Measurements from ENCODE around the gene CKS1B. TPM values are rescaled to one million over a fixed set of nuclear protein-coding genes. Genes with fewer than 3 reads are reported as not detected.

The CKS1B gene
- total and polyA plus RNA-seq, 9 of the 15 experiments (the other 6 are each of a cell fraction or from before 2014, with no cell fraction given), result 215 to 1,103 (median 460) TPM

DNA sequence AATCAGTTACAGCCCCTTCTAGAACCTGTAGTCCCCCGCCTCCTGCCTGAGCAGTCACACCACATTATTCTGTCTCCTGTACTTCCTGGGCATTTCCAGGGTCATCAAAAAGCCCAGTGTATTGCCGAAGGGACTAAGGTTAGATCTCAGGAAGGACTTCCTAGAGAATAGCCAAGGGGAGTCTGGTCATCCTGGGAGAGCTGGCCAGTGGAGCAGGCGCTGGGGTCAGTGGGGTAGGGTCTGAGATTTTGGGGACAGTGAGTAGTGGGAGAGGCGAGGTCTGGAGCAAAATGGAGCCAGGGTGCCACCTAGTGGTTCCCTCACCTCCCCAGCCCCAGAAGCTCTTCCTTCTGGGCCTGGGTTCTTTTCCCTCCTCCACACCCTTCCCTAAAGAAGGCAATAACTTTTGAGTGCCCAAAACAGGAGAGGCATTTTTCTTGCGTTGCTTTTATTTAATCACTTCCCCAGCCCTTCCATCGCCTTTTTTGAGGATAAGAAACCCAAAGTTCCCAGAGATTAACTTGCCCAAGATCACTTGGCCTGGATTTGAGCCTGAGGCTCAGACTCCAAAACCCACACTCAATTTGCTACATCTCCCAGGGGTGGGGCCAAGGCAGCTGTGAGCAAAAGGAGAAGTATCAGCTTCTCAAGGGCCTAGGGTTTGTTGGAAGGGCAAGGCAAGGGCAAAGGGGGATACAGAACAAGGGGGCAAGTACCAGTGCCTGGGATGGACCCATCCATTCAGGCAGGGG, 30.7 kb upstream of the CKS1B start (continued):
- TF ChIP-seq, protein P1, sequence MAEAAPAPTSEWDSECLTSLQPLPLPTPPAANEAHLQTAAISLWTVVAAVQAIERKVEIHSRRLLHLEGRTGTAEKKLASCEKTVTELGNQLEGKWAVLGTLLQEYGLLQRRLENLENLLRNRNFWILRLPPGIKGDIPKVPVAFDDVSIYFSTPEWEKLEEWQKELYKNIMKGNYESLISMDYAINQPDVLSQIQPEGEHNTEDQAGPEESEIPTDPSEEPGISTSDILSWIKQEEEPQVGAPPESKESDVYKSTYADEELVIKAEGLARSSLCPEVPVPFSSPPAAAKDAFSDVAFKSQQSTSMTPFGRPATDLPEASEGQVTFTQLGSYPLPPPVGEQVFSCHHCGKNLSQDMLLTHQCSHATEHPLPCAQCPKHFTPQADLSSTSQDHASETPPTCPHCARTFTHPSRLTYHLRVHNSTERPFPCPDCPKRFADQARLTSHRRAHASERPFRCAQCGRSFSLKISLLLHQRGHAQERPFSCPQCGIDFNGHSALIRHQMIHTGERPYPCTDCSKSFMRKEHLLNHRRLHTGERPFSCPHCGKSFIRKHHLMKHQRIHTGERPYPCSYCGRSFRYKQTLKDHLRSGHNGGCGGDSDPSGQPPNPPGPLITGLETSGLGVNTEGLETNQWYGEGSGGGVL (CRISPR knock-in tag; IDR thresholded peaks at IDR 0.05), result no peak
- TF ChIP-seq CREM (IDR thresholded peaks at IDR 0.05; ENCODE audit: low read depth) (no peak), ZNF766 (CRISPR knock-in tag; conservative IDR thresholded peaks at IDR 0.05) (no peak), TBL1XR1 (IDR thresholded peaks at IDR 0.05; ENCODE audit: low read length in 2 of 2) (no peak), THRAP3 (IDR thresholded peaks at IDR 0.05; ENCODE audit: borderline replicate concordance) (no peak), RAD21 (CRISPR knock-in tag; conservative IDR thresholded peaks at IDR 0.05 in 1 of 2, IDR thresholded peaks at IDR 0.05 in 1 of 2) (peak; percentile 81 to 85), ZNF253 (CRISPR knock-in tag; conservative IDR thresholded peaks at IDR 0.05) (no peak), KAT2B (IDR thresholded peaks at IDR 0.05; ENCODE audit: low read depth, low read length) (no peak), IRF2 (CRISPR knock-in tag; IDR thresholded peaks at IDR 0.05) (no peak), MYC (IDR thresholded peaks at IDR 0.05; ENCODE audit: low read depth, low read length) (0 out of 2 replicates have a peak, but pooled peaks have one; percentile 18), MYC (CRISPR knock-in tag; IDR thresholded peaks at IDR 0.05; ENCODE audit: borderline replicate concordance, low read depth) (no peak), ZNF79 (CRISPR knock-in tag; IDR thresholded peaks at IDR 0.05; ENCODE audit: low read depth) (no peak), RFX7 (CRISPR knock-in tag; IDR thresholded peaks at IDR 0.05) (no peak), CXXC5 (CRISPR knock-in tag; IDR thresholded peaks at IDR 0.05) (no peak), ZNF41 (CRISPR knock-in tag; conservative IDR thresholded peaks at IDR 0.05) (no peak), TGIF2 (CRISPR knock-in tag; IDR thresholded peaks at IDR 0.05) (no peak)
- TF ChIP-seq, protein P2, sequence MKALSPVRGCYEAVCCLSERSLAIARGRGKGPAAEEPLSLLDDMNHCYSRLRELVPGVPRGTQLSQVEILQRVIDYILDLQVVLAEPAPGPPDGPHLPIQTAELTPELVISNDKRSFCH (CRISPR knock-in tag; IDR thresholded peaks at IDR 0.05), result no peak
- TF ChIP-seq, protein P2 (tag; IDR thresholded peaks at IDR 0.05), result no peak
- TF ChIP-seq, protein P3, sequence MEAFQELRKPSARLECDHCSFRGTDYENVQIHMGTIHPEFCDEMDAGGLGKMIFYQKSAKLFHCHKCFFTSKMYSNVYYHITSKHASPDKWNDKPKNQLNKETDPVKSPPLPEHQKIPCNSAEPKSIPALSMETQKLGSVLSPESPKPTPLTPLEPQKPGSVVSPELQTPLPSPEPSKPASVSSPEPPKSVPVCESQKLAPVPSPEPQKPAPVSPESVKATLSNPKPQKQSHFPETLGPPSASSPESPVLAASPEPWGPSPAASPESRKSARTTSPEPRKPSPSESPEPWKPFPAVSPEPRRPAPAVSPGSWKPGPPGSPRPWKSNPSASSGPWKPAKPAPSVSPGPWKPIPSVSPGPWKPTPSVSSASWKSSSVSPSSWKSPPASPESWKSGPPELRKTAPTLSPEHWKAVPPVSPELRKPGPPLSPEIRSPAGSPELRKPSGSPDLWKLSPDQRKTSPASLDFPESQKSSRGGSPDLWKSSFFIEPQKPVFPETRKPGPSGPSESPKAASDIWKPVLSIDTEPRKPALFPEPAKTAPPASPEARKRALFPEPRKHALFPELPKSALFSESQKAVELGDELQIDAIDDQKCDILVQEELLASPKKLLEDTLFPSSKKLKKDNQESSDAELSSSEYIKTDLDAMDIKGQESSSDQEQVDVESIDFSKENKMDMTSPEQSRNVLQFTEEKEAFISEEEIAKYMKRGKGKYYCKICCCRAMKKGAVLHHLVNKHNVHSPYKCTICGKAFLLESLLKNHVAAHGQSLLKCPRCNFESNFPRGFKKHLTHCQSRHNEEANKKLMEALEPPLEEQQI (IDR thresholded peaks at IDR 0.05), result no peak
- TF ChIP-seq, protein P4, sequence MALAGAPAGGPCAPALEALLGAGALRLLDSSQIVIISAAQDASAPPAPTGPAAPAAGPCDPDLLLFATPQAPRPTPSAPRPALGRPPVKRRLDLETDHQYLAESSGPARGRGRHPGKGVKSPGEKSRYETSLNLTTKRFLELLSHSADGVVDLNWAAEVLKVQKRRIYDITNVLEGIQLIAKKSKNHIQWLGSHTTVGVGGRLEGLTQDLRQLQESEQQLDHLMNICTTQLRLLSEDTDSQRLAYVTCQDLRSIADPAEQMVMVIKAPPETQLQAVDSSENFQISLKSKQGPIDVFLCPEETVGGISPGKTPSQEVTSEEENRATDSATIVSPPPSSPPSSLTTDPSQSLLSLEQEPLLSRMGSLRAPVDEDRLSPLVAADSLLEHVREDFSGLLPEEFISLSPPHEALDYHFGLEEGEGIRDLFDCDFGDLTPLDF (CRISPR knock-in tag; IDR thresholded peaks at IDR 0.05), result no peak
